Stimulated activated CD4-positive, alpha-beta T cell treated with anti-CD3 and anti-CD28 coated beads, TNF-alpha, amount 100 ng/mL, for 1 hour (primary cell): ENCODE data around the gene MMUT.
"Not testable (repeated sequence)": the region's sequence is repeated elsewhere in the genome, so short reads cannot be mapped to it uniquely, and the experiment has no call there.

Experiments used
- DNase-seq, 3 donors: peaks; one replicate each; pipeline ENCODE4 v3.0.0-alpha.2; 2020; ENCODE audit warnings: low read depth in 3 of 3, low spot score in 1 of 3

Gene MMUT

GRCh38 chr6:49462927-49463611 is at the start of gene MMUT, which contains the start of gene CENPQ:
TSS of gene MMUT (minus strand) at chr6:49463253. CDS start at chr6:49459466, 3,787 bp downstream.
TSS of gene CENPQ (plus strand) at chr6:49463370. CDS start at chr6:49470177, 6,807 bp downstream.
- peak; percentile 66 to 72 (median 71) for DNase-seq

GRCh38 chr6:49509342-49509741 is 46.3 kb upstream of the MMUT start:
- DNase-seq = no peak

- no peak for DNase-seq
Measured at GRCh38 chr6:49506569-49507111, 43.6 kb upstream of the MMUT start.

- DNase-seq = no peak
Measured at GRCh38 chr6:49504666-49505065, 41.6 kb upstream of the MMUT start.

GRCh38 chr6:49499623-49500022 is 36.6 kb upstream of the MMUT start, which contains the start of gene GLYATL3:
TSS of gene GLYATL3 (plus strand) at chr6:49499923. CDS start at chr6:49511991, 12,068 bp downstream.
- DNase-seq = no peak

- DNase-seq = no peak
Measured at GRCh38 chr6:49499126-49499525, 36.1 kb upstream of the MMUT start.

- DNase-seq = no peak
Measured at GRCh38 chr6:49497304-49497703, 34.3 kb upstream of the MMUT start.

GRCh38 chr6:49490633-49491032 is 27.6 kb upstream of the MMUT start:
- no peak for DNase-seq

- not testable (repeated sequence) for DNase-seq
Measured at GRCh38 chr6:49483380-49483779, 20.3 kb upstream of the MMUT start.

GRCh38 chr6:49481846-49482245 is 18.8 kb upstream of the MMUT start:
- DNase-seq = not testable (repeated sequence)

GRCh38 chr6:49479308-49479970 is 16.4 kb upstream of the MMUT start:
- DNase-seq = no peak

- DNase-seq = not testable (repeated sequence)
Measured at GRCh38 chr6:49476564-49476963, 13.5 kb upstream of the MMUT start.

GRCh38 chr6:49468042-49468441 is 5.0 kb upstream of the MMUT start:
- no peak for DNase-seq

- DNase-seq = no peak
Measured at GRCh38 chr6:49464691-49465090, 1.6 kb upstream of the MMUT start.

- DNase-seq = no peak
Measured at GRCh38 chr6:49463612-49463967, 537 bp upstream of the MMUT start.

- DNase-seq = no peak
Measured at GRCh38 chr6:49462599-49462926, 490 bp downstream of the MMUT start.

- no peak for DNase-seq
Measured at GRCh38 chr6:49462071-49462470, 982 bp downstream of the MMUT start.

GRCh38 chr6:49457771-49458170 is 5.3 kb downstream of the MMUT start:
- DNase-seq = no peak

GRCh38 chr6:49454787-49455709 is 8.0 kb downstream of the MMUT start:
- no peak for DNase-seq

GRCh38 chr6:49453221-49453620 is 9.8 kb downstream of the MMUT start:
- DNase-seq = no peak

- no peak for DNase-seq
Measured at GRCh38 chr6:49430866-49431265, 32.2 kb downstream of the MMUT start.
